OCI-M1 (cell line): ENCODE results near the gene C3orf18.

Source experiments
- DNase-seq: peaks from one replicate; lab custom pipeline; 2025; lab: John Stamatoyannopoulos, UW

Gene C3orf18

GRCh38 chr3:50603261-50604109 lies 35.9 kb upstream of the C3orf18 start:
- DNase-seq = no peak

- DNase-seq = no peak
These were observed 35.1 kb upstream of the C3orf18 start for GRCh38 chr3:50602595-50603191.

GRCh38 chr3:50600841-50601591 lies 33.5 kb upstream of the C3orf18 start:
- DNase-seq = peak; percentile 97

GRCh38 chr3:50600141-50600753 lies 32.7 kb upstream of the C3orf18 start:
- peak; percentile 87 for DNase-seq

GRCh38 chr3:50599716-50600118 lies 32.2 kb upstream of the C3orf18 start:
- no peak for DNase-seq

GRCh38 chr3:50599115-50599715 lies 31.7 kb upstream of the C3orf18 start:
- no peak for DNase-seq

- DNase-seq = no peak
These were observed 26.8 kb upstream of the C3orf18 start for GRCh38 chr3:50594253-50594785.

- no peak for DNase-seq
These were observed 25.0 kb upstream of the C3orf18 start for GRCh38 chr3:50592568-50592967.

- DNase-seq = no peak
These were observed 23.7 kb upstream of the C3orf18 start for GRCh38 chr3:50591196-50591741.

- DNase-seq = no peak
These were observed 21.3 kb upstream of the C3orf18 start for GRCh38 chr3:50588759-50589433.

- DNase-seq = no peak
These were observed 20.5 kb upstream of the C3orf18 start for GRCh38 chr3:50587806-50588758.

- DNase-seq = no peak
These were observed 19.8 kb upstream of the C3orf18 start for GRCh38 chr3:50587373-50587772.

- DNase-seq = no peak
These were observed 19.2 kb upstream of the C3orf18 start for GRCh38 chr3:50586763-50587070.

- DNase-seq = no peak
These were observed 18.6 kb upstream of the C3orf18 start for GRCh38 chr3:50585919-50586762.

- no peak for DNase-seq
These were observed 16.8 kb upstream of the C3orf18 start for GRCh38 chr3:50584391-50584790.

GRCh38 chr3:50583897-50584296 lies 16.4 kb upstream of the C3orf18 start:
- no peak for DNase-seq

- no peak for DNase-seq
These were observed 14.5 kb upstream of the C3orf18 start for GRCh38 chr3:50582083-50582482.

- DNase-seq = no peak
These were observed 13.9 kb upstream of the C3orf18 start for GRCh38 chr3:50581459-50581842.
